Left lobe of liver (tissue), 2 donors: ENCODE results near the gene SKOR1. TPM values are rescaled to one million over a fixed set of nuclear protein-coding genes. Genes with fewer than 3 reads are reported as not detected.
A peak's percentile ranks its signal among the peaks of the same experiment; 100 is the strongest.

Experiments used
- ATAC-seq: fragments of 200-7000 bp; cut with Tn5 transposase; one replicate; pipeline ENCODE4 v1.9.1; 2020; ENCODE audit warnings: mild to moderate bottlenecking, moderate library complexity
- DNase-seq: peaks from one replicate; pipeline ENCODE4 v3.0.0-alpha.2; 2020; ENCODE audit warnings: low spot score
- total RNA-seq: library from RNA; stranded (reverse); gene quantifications from one replicate; pipeline ENCODE4 v1.2.1, GENCODE V29; 2021
- donor health status: DM: no; HTN: no; CAD: no; lungs with moderate emphysema.
- donor health status: DM: no; HTN: yes; CAD: no.

Gene SKOR1
- total RNA-seq, 1 donor from 2014 or later = 0.13 TPM

- ATAC-seq (peak; percentile 24), DNase-seq (no peak)
These were observed 28.8 kb upstream of the SKOR1 start for GRCh38 chr15:67796196-67797127.

- DNase-seq = no peak
- ATAC-seq = peak; percentile 20
These were observed 25.5 kb upstream of the SKOR1 start for GRCh38 chr15:67799801-67800205.

- ATAC-seq (no peak), DNase-seq (no peak)
These were observed 24.2 kb upstream of the SKOR1 start for GRCh38 chr15:67801142-67801541.

GRCh38 chr15:67801926-67802914, 23.1 kb upstream of the SKOR1 start:
- DNase-seq (peak; percentile 22), ATAC-seq (no peak)

- no peak for ATAC-seq
- peak; percentile 21 for DNase-seq
These were observed 22.0 kb upstream of the SKOR1 start for GRCh38 chr15:67803299-67803698.

GRCh38 chr15:67803996-67804843, 21.1 kb upstream of the SKOR1 start:
- ATAC-seq = no peak
- DNase-seq = peak; percentile 28

- peak; percentile 31 for DNase-seq
- ATAC-seq = no peak
These were observed 20.2 kb upstream of the SKOR1 start for GRCh38 chr15:67805008-67805665.

- DNase-seq (peak; percentile 11), ATAC-seq (no peak)
These were observed 19.4 kb upstream of the SKOR1 start for GRCh38 chr15:67805666-67806516.

GRCh38 chr15:67806536-67806935, 18.8 kb upstream of the SKOR1 start:
- ATAC-seq (no peak), DNase-seq (peak; percentile 29)

GRCh38 chr15:67807141-67807540, 18.2 kb upstream of the SKOR1 start:
- DNase-seq (no peak), ATAC-seq (no peak)

GRCh38 chr15:67807836-67808235, 17.5 kb upstream of the SKOR1 start:
- no peak for ATAC-seq
- no peak for DNase-seq

GRCh38 chr15:67808821-67809220, 16.5 kb upstream of the SKOR1 start:
- ATAC-seq (no peak), DNase-seq (no peak)

GRCh38 chr15:67809441-67809840, 15.9 kb upstream of the SKOR1 start:
- ATAC-seq = no peak
- no peak for DNase-seq

GRCh38 chr15:67809866-67810265, 15.4 kb upstream of the SKOR1 start:
- no peak for ATAC-seq
- DNase-seq = no peak

- ATAC-seq = no peak
- no peak for DNase-seq
These were observed 13.1 kb upstream of the SKOR1 start for GRCh38 chr15:67812241-67812644.

- ATAC-seq (no peak), DNase-seq (no peak)
These were observed 12.1 kb upstream of the SKOR1 start for GRCh38 chr15:67813104-67813634.

- DNase-seq (no peak), ATAC-seq (no peak)
These were observed 10.2 kb upstream of the SKOR1 start for GRCh38 chr15:67815036-67815592.

- no peak for DNase-seq
- no peak for ATAC-seq
These were observed 8.6 kb upstream of the SKOR1 start for GRCh38 chr15:67816668-67817067.
